ENCODE data around the gene ISLR2.

ISLR2 gene

GRCh38 chr15:74178326-74179100, 48.1 kb downstream of the ISLR2 start:
- DNase-seq, result no peak

GRCh38 chr15:74179101-74179841, 48.9 kb downstream of the ISLR2 start:
- DNase-seq, result no peak

- no peak for DNase-seq
Measured at GRCh38 chr15:74179983-74180880, 49.8 kb downstream of the ISLR2 start.

- no peak for DNase-seq
Measured at GRCh38 chr15:74180881-74181602, 50.7 kb downstream of the ISLR2 start.

GRCh38 chr15:74182131-74182530, 51.7 kb downstream of the ISLR2 start:
- DNase-seq, result no peak

GRCh38 chr15:74184582-74185091, 54.3 kb downstream of the ISLR2 start:
- DNase-seq, result no peak

GRCh38 chr15:74185710-74186348, 55.4 kb downstream of the ISLR2 start:
- DNase-seq, result no peak
